Kidney epithelial cell (primary cell): ENCODE results near the gene OR10X1. TPM values are rescaled to one million over a fixed set of nuclear protein-coding genes. Genes with fewer than 3 reads are reported as not detected.

ENCODE experiments used
- DNase-seq: peaks from one replicate; pipeline ENCODE4 v3.0.0-alpha.2; 2010; ENCODE audit warnings: low read depth
- H3K27me3 ChIP-seq: 2 replicates; pipeline ENCODE4 v1.6.0; 2011; ENCODE audit warnings: low read length; ENCODE audit not compliant: control insufficient read depth, insufficient read depth
- H3K36me3 ChIP-seq: 2 replicates; pipeline ENCODE4 v1.5.1; 2011; ENCODE audit warnings: low read length; ENCODE audit not compliant: control insufficient read depth, insufficient read depth
- H3K4me3 ChIP-seq: 2 replicates; pipeline ENCODE4 v1.5.1; 2011; ENCODE audit warnings: low read depth, mild to moderate bottlenecking, control low read depth, low read length
- total RNA-seq: library from RNA; depleted of rRNA; stranded (reverse); fragments of >200 nt; gene quantifications from 2 replicates; pipeline ENCODE4 v1.2.3, GENCODE V29; 2015
- TF ChIP-seq, protein P1 (sequence below): IDR thresholded peaks from 2 replicates; pipeline ENCODE4 v1.5.1; 2011; ENCODE audit warnings: mild to moderate bottlenecking, moderate library complexity, low read length, control low read depth, inconsistent platforms; ENCODE audit not compliant: insufficient read depth, poor library complexity, severe bottlenecking

OR10X1 gene, protein sequence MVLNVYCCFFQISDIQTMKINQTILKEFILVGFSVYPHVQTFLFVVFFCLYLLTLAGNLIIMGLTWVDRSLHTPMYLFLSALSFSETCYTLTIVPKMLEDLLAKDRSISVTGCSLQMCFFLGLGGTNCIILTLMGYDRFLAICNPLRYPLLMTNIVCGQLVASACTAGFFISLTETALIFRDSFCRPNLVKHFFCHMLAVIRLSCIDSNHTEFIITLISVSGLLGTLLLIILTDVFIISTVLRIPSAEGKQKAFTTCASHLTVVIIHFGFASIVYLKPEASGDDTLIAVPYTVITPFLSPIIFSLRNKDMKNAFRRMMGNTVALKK
- total RNA-seq = not detected in 2 replicates

DNA sequence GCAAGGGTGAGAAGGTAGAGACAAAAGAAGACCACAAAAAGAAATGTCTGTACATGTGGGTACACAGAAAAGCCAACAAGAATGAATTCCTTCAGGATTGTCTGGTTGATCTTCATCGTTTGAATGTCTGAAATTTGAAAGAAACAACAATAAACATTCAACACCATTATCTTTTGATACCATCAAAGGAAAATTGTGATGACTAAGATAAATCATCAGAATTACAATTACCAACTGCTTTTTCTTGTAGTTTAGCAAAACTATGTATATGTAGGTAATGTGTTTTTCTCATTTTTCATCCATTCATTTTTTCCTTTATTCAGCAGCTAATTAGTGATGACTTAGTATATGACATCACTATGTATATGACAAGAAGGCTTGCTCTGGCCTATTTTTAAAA, at the start of gene OR10X1:
Gene OR10X1, minus strand, starts transcription at position 167 of the 400 bp plus-strand sequence. Its CDS starts 0 bp downstream, at position 167.
- no peak within 1 kb of the TSS for H3K4me3 ChIP-seq
- TF ChIP-seq, protein P1, sequence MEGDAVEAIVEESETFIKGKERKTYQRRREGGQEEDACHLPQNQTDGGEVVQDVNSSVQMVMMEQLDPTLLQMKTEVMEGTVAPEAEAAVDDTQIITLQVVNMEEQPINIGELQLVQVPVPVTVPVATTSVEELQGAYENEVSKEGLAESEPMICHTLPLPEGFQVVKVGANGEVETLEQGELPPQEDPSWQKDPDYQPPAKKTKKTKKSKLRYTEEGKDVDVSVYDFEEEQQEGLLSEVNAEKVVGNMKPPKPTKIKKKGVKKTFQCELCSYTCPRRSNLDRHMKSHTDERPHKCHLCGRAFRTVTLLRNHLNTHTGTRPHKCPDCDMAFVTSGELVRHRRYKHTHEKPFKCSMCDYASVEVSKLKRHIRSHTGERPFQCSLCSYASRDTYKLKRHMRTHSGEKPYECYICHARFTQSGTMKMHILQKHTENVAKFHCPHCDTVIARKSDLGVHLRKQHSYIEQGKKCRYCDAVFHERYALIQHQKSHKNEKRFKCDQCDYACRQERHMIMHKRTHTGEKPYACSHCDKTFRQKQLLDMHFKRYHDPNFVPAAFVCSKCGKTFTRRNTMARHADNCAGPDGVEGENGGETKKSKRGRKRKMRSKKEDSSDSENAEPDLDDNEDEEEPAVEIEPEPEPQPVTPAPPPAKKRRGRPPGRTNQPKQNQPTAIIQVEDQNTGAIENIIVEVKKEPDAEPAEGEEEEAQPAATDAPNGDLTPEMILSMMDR = no peak
- no peaks in the 10 kb centered on the region for H3K36me3 ChIP-seq
- DNase-seq = no peak
- no peaks in the 10 kb centered on the region for H3K27me3 ChIP-seq

DNA sequence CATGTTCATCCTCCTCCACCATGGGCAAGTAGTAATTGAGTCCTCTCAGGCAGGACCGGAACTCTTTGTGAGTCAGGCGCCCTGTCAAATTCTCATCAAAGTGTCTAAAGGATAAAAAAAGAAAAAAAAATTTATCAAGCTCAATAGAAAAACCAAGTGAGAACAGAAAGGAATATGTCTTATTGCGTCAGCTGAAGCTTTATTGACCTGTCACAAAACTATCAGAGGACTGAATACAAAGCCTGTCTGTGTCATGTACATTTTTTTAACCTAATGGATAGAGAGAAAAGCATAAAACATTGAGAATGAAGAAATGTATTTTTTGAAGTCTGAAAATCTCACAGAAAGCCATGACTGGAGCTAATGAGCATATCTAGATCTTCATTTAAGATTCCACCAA, 34.1 kb upstream of the OR10X1 start:
- H3K27me3 ChIP-seq = no peaks in the 10 kb centered on the region
- no peak for DNase-seq
- no peak overlapping the region for H3K4me3 ChIP-seq
- TF ChIP-seq, protein P1 = no peak
- H3K36me3 ChIP-seq = no peaks in the 10 kb centered on the region

DNA sequence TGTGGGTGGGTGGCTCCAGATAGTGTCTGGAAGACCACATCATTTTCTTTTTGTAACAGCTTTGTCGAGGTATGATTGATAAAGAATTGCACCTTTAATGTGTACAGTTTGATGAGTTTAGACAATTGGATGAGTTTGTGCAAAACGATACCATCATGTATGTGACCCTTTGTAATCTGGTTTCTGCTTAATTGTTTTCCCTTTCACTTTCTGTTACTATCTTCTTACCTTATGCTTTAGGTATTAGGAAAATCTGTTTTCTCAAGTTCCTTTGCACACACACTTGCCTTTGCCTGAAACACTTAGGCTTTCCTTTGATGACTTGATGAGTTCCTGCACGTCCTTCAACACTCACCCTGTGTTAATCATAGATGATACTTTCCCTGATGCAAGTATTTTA, 32.2 kb upstream of the OR10X1 start:
- H3K36me3 ChIP-seq = no peaks in the 10 kb centered on the region
- H3K27me3 ChIP-seq = no peaks in the 10 kb centered on the region
- TF ChIP-seq, protein P1 = no peak
- DNase-seq = no peak
- H3K4me3 ChIP-seq = no peak overlapping the region

DNA sequence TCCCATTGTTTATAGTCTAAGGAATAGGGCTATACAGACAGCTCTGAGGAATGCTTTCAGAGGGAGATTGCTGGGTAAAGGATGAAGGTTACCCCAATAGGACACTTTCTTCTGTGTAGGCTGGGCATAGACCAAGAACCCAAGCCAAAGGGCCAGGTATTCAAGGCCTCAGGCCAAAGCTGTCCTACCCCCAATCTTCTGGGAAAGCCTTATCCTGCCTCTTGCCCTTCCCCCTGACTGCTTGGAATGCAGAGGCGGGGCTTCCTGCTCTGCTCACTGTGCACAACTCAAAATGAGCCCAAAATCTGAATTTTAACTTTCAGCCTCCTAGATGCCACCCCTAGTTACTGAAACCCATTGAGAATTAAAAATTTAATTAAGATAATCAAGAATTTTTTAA, 27.6 kb upstream of the OR10X1 start:
- no peak for DNase-seq
- Histone ChIP-seq H3K27me3 (no peaks in the 10 kb centered on the region), H3K36me3 (no peaks in the 10 kb centered on the region), H3K4me3 (no peak overlapping the region)
- TF ChIP-seq, protein P1 = no peak

DNA sequence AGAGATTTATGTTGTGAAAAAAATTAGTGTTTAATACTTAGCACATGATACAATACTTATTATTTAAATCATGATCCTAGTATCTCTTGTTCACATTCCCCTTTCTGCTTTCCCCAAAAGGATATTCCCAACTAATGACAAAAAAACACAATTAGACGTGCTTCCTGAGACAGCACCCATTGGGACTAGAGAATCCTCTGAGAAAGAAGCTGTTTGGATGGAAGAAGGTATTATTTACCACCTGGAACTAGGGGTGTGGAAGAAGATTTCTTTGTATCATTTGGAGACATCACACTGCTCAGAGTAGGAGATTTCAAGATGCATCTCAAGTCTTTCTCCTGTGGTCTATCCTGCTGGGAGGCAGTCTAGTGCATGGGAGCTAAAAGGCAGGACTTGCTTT, 25.3 kb upstream of the OR10X1 start, which contains the start of gene OR10Z1:
Gene OR10Z1, plus strand, starts transcription at position 301 of the 400 bp plus-strand sequence. CDS start 1,171 bp downstream, outside the sequence.
- no peak within 1 kb of the TSS for H3K4me3 ChIP-seq
- no peak for DNase-seq
- H3K27me3 ChIP-seq = no peaks in the 10 kb centered on the region
- no peaks in the 10 kb centered on the region for H3K36me3 ChIP-seq
- TF ChIP-seq, protein P1 = no peak

DNA sequence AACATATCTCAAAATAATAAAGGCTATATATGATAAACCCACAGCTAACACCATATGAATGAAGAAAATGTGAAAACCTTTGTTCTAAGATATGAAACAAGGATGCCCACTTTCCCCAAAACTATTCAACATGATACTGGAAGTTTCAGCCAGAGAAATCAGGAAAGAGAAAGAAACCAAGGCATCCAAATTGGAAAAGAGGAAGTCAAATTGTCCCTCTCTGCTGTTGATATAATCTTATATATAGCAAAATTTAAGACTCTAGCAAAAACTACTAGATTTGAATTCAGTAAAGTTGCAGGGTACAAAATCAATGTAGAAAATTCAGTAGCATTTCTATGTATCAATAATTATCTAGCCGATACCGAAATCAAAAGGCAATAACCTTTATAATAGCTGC, 21.0 kb upstream of the OR10X1 start:
- no peak for DNase-seq
- H3K36me3 ChIP-seq = no peaks in the 10 kb centered on the region
- no peaks in the 10 kb centered on the region for H3K27me3 ChIP-seq
- TF ChIP-seq, protein P1 = no peak
- no peak overlapping the region for H3K4me3 ChIP-seq
